Mucosa of rectum (tissue), 2 donors: ENCODE data around the gene ANKDD1B.

Source experiments
- H3K27ac ChIP-seq, 2 donors: one replicate each; pipeline ENCODE4 v1.7.0; 2013; ENCODE audit warnings: inconsistent platforms in 2 of 2, low read depth in 2 of 2, low read length in 2 of 2
- H3K27me3 ChIP-seq, 2 donors: one replicate each; pipeline ENCODE4 v1.7.0; 2013; ENCODE audit warnings: low read length in 2 of 2; ENCODE audit not compliant: control insufficient read depth in 2 of 2, insufficient read depth in 2 of 2
- H3K36me3 ChIP-seq, 2 donors: one replicate each; pipeline ENCODE4 v1.7.0; 2013; ENCODE audit warnings: low read length in 2 of 2; ENCODE audit not compliant: control insufficient read depth in 2 of 2, insufficient read depth in 2 of 2
- H3K4me1 ChIP-seq, 2 donors: one replicate each; pipeline ENCODE4 v1.7.0; 2013; ENCODE audit warnings: low read length in 2 of 2, mild to moderate bottlenecking in 1 of 2; ENCODE audit not compliant: control insufficient read depth in 2 of 2, insufficient read depth in 2 of 2
- H3K4me3 ChIP-seq, 2 donors: one replicate each; pipeline ENCODE4 v1.7.0; 2013; ENCODE audit warnings: low read length in 2 of 2
- H3K9ac ChIP-seq, 2 donors: one replicate each; pipeline ENCODE4 v1.7.0; 2013; ENCODE audit warnings: low read length in 2 of 2, low read depth in 1 of 2, mild to moderate bottlenecking in 1 of 2
- H3K9me3 ChIP-seq, 2 donors: one replicate each; pipeline ENCODE4 v1.7.0; 2013; ENCODE audit warnings: low read length in 2 of 2; ENCODE audit not compliant: control insufficient read depth in 2 of 2
- donor health status: healthy.
- donor health status: Normal muscosa, but diverticular disease.

Gene ANKDD1B

GRCh38 chr5:75670577-75670976 lies 59.3 kb downstream of the ANKDD1B start:
- H3K27ac ChIP-seq = no peak overlapping the region
- H3K9me3 ChIP-seq = no peaks in the 10 kb centered on the region
- H3K36me3 ChIP-seq = peaks cover 3 to 4% of the 10 kb centered on the region in 2 donors
- no peaks in the 10 kb centered on the region for H3K27me3 ChIP-seq
- no peak overlapping the region for H3K9ac ChIP-seq
- peaks cover 6 to 9% of the 10 kb centered on the region in 2 donors for H3K4me1 ChIP-seq
- no peak overlapping the region for H3K4me3 ChIP-seq

- Histone ChIP-seq H3K9ac (no peak overlapping the region), H3K27ac (no peak overlapping the region), H3K4me1 (peaks cover 6 to 9% of the 10 kb centered on the region in 2 donors)
Measured at GRCh38 chr5:75671506-75671905, 60.3 kb downstream of the ANKDD1B start.

GRCh38 chr5:75672616-75673015 lies 61.4 kb downstream of the ANKDD1B start:
- no peaks in the 10 kb centered on the region for H3K27me3 ChIP-seq
- H3K27ac ChIP-seq = no peak overlapping the region
- no peaks in the 10 kb centered on the region for H3K9me3 ChIP-seq
- H3K4me3 ChIP-seq = no peak overlapping the region
- peaks cover 3 to 4% of the 10 kb centered on the region in 2 donors for H3K36me3 ChIP-seq
- H3K4me1 ChIP-seq = peaks cover 8 to 9% of the 10 kb centered on the region in 2 donors
- H3K9ac ChIP-seq = no peak overlapping the region

More at GRCh38 chr5:75671506-75671905, 60.3 kb downstream of the ANKDD1B start:
- H3K36me3 ChIP-seq = peaks cover 3 to 4% of the 10 kb centered on the region in 2 donors
- H3K4me3 ChIP-seq = no peak overlapping the region
- H3K9me3 ChIP-seq = no peaks in the 10 kb centered on the region
- H3K27me3 ChIP-seq = no peaks in the 10 kb centered on the region

- peaks cover 3 to 4% of the 10 kb centered on the region in 2 donors for H3K36me3 ChIP-seq
- no peak overlapping the region for H3K9ac ChIP-seq
- peaks cover 0 to 5% of the 10 kb centered on the region in 2 donors for H3K4me1 ChIP-seq
- no peak overlapping the region for H3K4me3 ChIP-seq
- no peak overlapping the region for H3K27ac ChIP-seq
- no peaks in the 10 kb centered on the region for H3K9me3 ChIP-seq
- no peaks in the 10 kb centered on the region for H3K27me3 ChIP-seq
Measured at GRCh38 chr5:75675783-75676182, 64.5 kb downstream of the ANKDD1B start.

DNA sequence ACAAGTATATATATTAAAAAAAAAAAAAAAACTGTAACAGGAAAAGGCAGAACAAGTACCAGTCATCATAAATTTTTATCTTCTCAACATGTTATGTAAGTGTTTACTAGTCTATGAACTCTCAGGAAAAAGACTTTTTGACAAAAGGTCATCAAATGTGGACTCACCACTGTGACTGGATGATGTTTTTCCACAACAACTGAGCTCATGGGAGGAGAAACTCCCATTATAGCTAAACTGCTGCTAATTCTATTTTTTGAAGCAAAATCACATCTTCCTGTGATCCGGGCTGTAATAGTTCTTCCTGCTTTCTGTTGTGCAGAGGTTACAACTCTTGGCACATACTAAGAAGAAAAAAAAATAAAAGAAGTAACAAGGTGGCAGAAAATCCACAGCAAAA lies 66.4 kb downstream of the ANKDD1B start:
- Histone ChIP-seq H3K36me3 (peaks cover 3 to 4% of the 10 kb centered on the region in 2 donors), H3K4me3 (no peak overlapping the region), H3K9me3 (no peaks in the 10 kb centered on the region), H3K4me1 (peaks cover 0 to 5% of the 10 kb centered on the region in 2 donors), H3K27me3 (no peaks in the 10 kb centered on the region), H3K27ac (peak overlapping the region in 1 of 2 donors; percentile 1), H3K9ac (no peak overlapping the region)

GRCh38 chr5:75678155-75678554 lies 66.9 kb downstream of the ANKDD1B start:
- Histone ChIP-seq H3K27ac (no peak overlapping the region), H3K9ac (no peak overlapping the region), H3K9me3 (no peaks in the 10 kb centered on the region), H3K4me1 (peaks cover 0 to 5% of the 10 kb centered on the region in 2 donors), H3K4me3 (no peak overlapping the region), H3K36me3 (peaks cover 3% of the 10 kb centered on the region in 2 donors), H3K27me3 (no peaks in the 10 kb centered on the region)

- no peaks in the 10 kb centered on the region for H3K27me3 ChIP-seq
- no peak overlapping the region for H3K9ac ChIP-seq
- H3K36me3 ChIP-seq = peaks cover 7 to 8% of the 10 kb centered on the region in 2 donors
- peaks cover 0 to 5% of the 10 kb centered on the region in 2 donors for H3K4me1 ChIP-seq
- H3K9me3 ChIP-seq = no peaks in the 10 kb centered on the region
- no peak overlapping the region for H3K4me3 ChIP-seq
- H3K27ac ChIP-seq = no peak overlapping the region
Measured at GRCh38 chr5:75681125-75681830, 70.0 kb downstream of the ANKDD1B start.

DNA sequence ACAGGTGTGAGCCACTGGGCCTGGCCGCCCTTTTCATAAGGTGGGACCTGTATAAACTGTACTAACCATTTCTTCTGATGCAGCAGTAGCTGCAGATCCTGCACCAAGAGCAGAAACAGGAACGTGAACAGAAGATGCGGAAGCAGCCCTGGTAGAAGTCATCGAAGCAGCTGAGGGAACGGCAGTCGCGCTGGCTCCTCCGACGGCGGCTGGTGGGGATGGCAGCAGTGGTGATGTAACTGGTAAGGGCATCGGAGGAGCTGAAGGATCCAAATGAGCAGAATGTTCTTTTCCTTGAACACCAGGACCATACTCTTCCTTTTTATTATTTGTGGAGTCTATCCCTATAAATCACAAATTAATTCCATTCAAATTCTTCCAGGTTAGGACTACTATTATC lies 73.9 kb downstream of the ANKDD1B start:
- peaks cover 23 to 24% of the 10 kb centered on the region in 2 donors for H3K36me3 ChIP-seq
- H3K9ac ChIP-seq = no peak overlapping the region
- H3K9me3 ChIP-seq = no peaks in the 10 kb centered on the region
- no peak overlapping the region for H3K4me3 ChIP-seq
- H3K4me1 ChIP-seq = no peaks in the 10 kb centered on the region
- no peak overlapping the region for H3K27ac ChIP-seq
- no peaks in the 10 kb centered on the region for H3K27me3 ChIP-seq

- Histone ChIP-seq H3K4me3 (no peak overlapping the region), H3K9ac (no peak overlapping the region), H3K9me3 (no peaks in the 10 kb centered on the region), H3K4me1 (no peaks in the 10 kb centered on the region), H3K27ac (no peak overlapping the region), H3K36me3 (peaks cover 26 to 27% of the 10 kb centered on the region in 2 donors), H3K27me3 (no peaks in the 10 kb centered on the region)
Measured at GRCh38 chr5:75686480-75686879, 75.2 kb downstream of the ANKDD1B start.

DNA sequence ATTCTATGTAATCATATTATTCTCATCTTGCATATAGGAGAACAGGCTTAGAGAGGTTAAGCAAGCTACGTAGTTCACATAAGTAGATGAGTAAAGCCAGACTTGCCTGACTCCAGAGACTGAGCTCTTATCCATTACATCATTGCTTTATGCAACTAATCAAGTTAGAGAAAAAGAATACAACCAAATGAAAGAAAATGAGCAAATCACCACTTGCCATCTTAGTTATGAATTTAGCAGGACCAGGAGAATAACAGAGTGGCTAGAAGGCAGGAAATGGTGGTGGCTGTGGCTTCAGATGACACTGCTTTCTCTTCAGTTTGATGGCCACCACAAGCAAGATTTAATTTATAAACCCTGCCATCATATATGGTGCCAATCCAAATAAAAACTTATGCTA lies 79.4 kb downstream of the ANKDD1B start:
- H3K4me3 ChIP-seq = no peak overlapping the region
- H3K9me3 ChIP-seq = no peaks in the 10 kb centered on the region
- peaks cover 34 to 36% of the 10 kb centered on the region in 2 donors for H3K36me3 ChIP-seq
- H3K9ac ChIP-seq = no peak overlapping the region
- no peaks in the 10 kb centered on the region for H3K27me3 ChIP-seq
- H3K4me1 ChIP-seq = no peaks in the 10 kb centered on the region
- no peak overlapping the region for H3K27ac ChIP-seq
